ENCODE data around the gene PRKCH. TPM values are rescaled to one million over a fixed set of nuclear protein-coding genes. Genes with fewer than 3 reads are reported as not detected.

The PRKCH gene
- 10.9 and 11.2 TPM in 2 replicates for total RNA-seq

GRCh38 chr14:61321385-61322010, at the start of gene PRKCH:
PRKCH (plus strand) TSS chr14:61321579; CDS start chr14:61322102, 523 bp downstream.

GRCh38 chr14:61281186-61281947, 40.0 kb upstream of the PRKCH start, which contains the start of gene TMEM30B:
TMEM30B (minus strand) TSS chr14:61281338; CDS start chr14:61281147, 191 bp downstream.

Other genes with a start within 250 kb of the PRKCH start
- gene TMEM30B, start 40.2 kb upstream of the PRKCH start, total RNA-seq, result 13.0 and 14.8 TPM in 2 replicates